NOMO-1 treated with dmso at 0.1 percent for 144 hours (cell line): Measurements from ENCODE around the gene SRSF6.
"Not testable (repeated sequence)": the region's sequence is repeated elsewhere in the genome, so short reads cannot be mapped to it uniquely, and the experiment has no call there.

Experiments
- DNase-seq: peaks from one replicate; lab custom pipeline; 2025; ENCODE audit not compliant: unreplicated experiment; lab: John Stamatoyannopoulos, UW

SRSF6 gene

GRCh38 chr20:43448748-43449535, 8.8 kb upstream of the SRSF6 start:
- DNase-seq, result peak; percentile 8

DNA sequence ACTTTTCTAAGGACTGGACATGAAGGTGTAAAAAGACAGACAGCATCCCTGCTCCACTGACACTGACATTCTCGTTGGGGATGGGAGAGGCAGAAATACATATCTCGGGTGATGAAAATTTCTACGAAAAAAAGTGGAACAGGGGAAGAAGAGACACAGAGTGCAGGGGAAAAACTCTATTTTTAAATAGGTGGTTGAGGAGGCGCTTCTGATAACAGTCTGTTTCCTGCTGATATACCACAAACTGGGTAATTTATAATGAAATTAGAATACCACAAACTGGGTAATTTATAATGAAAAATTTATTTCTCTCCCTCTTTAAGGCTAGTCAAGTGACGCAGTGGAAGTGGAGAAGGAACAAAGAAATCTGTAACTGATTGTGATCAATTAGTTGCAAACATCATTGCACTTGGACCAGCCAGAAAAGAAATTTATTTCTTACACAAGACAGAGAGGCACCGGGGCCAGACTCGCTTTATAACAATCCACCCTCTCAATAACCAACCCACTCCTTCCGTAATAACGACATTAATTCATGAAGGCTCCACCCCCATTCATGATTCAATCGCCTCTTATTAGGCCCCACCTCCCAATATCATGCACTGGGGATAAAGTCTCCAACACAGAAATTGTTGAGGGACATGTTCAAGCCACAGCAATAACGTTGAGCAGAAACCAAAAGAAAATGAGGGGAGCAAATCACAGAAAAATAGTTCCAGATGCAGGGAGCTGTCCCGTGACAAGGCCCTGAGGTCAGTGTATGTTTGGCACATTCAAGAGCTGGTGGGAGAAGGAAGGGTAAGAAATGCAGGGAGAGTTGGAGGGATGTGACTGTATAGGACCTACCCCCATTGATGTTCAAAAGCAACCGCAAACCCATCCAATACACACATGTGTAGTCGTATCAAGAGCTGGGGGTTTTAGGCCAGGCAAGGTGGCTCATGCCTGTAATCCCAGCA, 6.6 kb upstream of the SRSF6 start:
- no peak for DNase-seq

DNA sequence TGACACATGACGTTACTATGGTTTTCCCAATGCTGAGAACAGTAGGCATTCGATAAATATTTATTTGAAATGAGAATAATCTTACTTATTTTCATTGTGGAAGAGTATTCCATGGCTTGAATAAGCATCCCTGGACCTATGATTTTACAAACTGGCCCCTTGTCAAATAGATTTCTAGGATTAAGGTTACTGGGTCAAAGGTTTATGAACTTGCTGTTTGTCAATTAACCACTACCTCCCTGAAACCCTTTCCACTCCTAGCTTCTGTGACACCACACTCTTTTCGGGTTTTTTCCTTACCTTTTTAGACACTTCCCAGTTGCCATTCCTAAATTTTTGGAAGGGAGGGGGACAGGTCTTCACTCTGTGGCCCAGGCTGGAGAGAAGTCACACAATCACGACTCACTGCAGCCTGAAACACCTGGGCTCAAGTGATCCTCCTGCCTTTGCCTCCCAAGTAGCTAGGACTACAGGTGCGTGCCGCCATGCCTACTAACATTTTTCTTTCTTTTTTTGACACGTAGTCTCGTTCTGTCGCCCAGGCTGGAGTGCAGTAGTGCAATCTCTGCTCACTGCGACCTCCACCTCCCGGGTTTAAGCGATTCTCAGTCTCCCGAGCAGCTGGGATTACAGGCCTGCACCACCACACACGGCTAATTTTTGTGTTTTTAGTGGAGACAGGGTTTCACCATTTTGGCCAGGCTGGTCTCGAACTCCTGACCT, 5.1 kb upstream of the SRSF6 start:
- DNase-seq, result no peak

DNA sequence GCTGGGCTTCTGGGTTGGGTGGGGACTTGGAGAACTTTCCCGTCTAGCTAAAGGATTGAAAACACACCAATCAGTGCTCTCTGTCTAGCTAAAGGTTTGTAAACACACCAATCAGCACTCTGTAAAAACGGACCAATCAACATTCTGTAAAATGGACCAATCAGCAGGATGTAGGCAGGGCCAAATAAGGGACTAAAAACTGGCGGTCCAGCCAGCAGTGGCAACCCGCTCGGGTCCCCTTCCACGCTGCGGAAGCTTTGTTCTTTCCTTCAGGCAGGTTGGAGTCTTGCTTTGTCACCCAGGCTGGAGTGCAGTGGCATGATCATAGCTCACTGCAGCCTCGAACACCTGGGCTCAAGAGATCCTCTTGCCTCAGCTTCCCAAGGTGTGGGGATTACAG, 1.4 kb upstream of the SRSF6 start:
- DNase-seq, result not testable (repeated sequence)

GRCh38 chr20:43456809-43457639, 672 bp upstream of the SRSF6 start:
- peak; percentile 88 for DNase-seq

DNA sequence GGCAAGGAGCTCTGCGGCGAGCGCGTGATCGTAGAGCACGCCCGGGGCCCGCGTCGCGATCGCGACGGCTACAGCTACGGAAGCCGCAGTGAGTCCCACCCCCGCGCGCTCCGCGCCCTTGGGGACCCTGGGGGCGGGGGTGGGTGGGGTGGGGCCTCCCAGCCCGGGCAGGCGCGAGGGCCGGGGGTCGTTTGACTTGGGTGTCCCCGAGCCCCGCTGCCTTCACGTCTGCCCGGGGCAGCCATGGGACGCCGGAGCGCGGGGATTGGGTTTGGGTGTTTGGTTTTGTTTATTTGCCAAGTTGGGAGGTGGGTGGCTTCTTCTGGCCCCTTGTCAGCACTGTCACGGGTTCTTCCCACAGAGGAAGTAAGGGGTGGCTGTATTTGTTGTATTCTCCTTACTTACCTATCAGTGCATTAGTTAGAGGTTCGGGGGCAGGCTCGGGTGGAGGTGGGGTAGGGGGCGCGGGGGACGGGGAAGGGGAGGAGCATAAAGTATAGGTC, 777 bp downstream of the SRSF6 start:
- no peak for DNase-seq

DNA sequence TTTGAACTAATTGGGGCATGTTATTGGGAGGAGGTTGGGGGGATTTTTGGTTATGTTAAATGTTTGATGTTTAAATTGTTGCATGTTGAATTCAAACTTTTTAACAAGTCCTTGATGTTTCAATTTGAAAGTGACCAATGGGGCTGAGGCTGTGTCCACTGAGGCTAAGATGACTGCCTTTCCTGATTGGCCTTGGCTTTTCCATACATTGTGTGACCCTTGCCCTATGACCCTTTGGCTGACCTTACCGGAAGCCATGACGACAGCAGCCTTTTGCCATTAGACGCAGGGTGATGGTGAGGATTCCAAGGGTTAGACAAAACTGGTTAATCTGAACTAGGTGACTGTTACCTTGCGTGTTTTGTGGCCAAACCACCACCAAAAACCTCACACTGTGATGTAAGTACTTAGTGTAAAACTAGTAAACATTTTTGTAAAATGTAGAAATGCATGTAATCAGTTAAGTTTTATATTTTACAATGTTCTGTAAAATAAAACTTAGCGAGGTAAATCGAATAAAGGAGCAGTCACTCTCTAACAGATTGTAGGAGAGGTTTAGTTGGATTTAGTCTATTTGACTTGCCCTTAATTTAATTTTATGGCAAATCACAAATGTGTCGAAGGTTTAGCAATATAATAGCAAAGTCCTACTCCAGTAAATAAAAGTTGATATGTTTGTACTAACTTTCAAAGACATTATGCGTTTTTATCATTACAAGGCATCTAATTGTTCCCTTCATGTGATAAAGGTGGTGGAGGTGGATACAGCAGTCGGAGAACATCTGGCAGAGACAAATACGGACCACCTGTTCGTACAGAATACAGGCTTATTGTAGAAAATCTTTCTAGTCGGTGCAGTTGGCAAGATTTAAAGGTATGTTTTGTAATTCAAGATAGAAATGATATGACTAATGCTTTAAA, 1.6 kb downstream of the SRSF6 start:
- DNase-seq, result no peak

GRCh38 chr20:43460172-43460829, 2.6 kb downstream of the SRSF6 start:
- no peak for DNase-seq

DNA sequence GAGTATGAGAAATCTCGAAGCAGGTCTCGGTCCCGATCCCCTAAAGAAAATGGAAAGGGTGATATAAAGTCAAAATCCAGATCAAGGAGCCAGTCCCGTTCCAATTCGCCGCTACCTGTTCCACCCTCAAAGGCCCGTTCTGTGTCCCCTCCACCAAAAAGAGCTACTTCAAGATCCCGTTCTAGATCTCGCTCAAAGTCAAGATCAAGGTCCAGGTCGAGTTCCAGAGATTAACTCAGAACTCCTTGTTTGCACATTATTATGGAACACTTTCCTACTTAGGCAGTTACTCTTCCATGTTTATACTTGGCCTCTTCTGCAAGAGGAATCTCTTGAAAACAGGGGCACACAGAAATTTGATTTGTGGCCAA, 3.1 kb downstream of the SRSF6 start:
- no peak for DNase-seq

DNA sequence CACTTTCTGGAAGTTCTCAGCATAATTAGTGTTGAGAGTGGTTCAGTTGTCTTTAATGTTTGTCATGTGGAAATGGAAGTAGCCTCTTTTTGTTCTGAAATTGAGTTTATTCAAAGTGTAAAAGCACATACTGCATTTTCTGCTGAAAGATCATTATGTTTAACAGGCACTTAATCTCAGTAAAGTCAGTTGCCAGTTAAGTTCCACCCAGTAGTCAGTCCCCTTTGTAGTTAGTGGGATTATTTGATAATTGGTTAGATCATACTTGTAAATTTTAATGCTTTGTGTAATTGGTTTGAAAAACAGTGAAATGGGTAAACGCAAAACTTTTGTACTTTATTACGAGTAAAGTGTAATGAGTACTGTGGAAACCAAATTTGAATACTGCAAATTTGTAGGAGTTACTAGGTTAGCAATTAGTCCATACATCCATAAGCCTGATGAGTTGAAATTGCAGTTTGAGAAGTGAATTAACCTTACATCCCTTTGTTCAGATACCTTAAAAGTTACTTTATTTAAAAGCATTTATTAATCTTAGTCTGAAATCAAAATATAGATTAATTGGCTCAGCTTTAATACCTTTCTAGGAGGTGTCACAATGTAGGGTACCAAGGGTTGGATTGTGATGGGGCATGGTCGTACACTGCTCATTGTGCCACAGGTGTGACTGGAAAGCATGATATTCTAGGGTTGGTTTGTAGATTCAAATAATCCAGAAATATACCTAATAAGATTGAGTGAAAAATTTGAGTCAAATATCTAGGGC, 4.4 kb downstream of the SRSF6 start:
- DNase-seq, result no peak

DNA sequence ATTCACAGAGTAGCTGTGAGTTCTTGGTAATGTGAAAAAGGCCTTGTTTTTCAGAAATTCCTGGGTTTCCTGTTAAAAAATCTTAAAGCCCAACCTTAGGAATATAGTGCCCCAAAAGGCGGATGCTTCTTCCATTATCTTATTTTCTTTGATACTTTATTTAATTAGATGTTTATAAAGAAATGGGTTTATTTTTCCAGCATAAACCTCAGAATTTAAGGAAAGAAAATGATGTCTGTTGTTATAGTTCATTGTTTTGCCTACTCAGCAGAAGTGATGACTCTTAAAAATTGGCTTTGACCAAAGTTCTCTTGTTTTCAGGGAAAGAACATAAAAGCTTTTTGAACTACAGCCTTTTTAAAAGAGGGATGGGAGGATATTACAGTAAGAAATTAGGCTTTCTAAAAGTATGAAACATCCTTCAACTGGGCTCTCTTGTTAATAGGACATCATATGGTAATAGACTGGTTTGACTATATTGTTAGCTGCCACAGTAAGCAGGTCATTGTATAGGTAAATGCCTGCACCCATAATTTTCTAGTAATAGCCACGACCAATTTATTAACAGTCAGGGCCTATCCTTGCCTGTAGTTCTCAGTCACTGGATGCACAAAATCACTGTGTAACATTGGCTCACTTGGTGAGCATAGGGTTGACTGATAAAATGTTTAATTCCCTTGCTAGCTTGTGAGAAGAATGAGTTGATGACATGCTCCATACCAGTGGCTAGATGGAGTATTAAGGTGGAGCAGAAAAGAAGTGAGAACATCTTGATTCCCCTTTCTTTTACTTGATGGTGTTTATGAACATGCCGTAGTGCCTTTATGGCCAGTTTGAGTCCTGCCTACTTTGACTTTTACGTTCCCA, 5.2 kb downstream of the SRSF6 start:
- DNase-seq, result no peak

- DNase-seq, result no peak
Measured at GRCh38 chr20:43463527-43464218, 6.0 kb downstream of the SRSF6 start.

GRCh38 chr20:43464219-43464790, 6.6 kb downstream of the SRSF6 start:
- DNase-seq, result no peak

DNA sequence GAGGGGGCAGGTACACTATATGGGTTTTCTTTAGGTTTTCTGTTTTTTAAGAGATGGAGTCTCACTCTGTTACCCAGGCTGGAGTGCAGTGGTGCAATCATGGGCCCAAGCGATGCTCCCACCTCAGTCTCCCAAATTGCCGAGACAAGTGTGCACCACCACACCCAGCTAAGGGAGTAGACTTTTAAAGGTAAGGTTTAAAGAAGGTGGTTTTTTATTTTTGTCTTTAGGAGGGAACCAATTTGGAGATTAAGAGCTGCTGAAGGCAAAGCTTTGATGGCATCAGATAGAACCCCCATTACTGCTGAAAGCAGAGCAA, 7.9 kb downstream of the SRSF6 start:
- no peak for DNase-seq

DNA sequence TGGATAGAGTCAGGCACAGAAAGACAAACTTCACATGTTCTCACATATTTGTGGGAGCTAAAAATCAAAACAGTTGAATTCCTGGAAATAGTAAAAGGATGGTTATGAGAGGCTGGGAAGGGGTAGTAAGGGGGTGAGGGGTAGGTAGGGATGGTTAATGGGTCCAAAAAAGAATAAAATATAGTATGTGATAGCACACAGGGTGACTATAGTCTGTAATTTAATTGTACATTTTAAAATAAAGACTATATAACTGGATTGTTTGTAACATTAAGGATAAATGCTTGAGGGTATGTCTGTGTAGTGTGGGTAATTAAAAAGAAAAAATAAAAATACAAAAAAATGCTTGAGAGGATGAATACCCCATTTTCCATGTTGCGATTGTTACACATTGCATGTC, 9.9 kb downstream of the SRSF6 start:
- no peak for DNase-seq

- no peak for DNase-seq
Measured at GRCh38 chr20:43472671-43473380, 15.1 kb downstream of the SRSF6 start.
